Stimulated activated CD8-positive, alpha-beta memory T cell treated with anti-CD3 and anti-CD28 coated beads, Interleukin-4, amount 100 ng/mL, for 1 hour (primary cell): ENCODE results near the gene NDUFS1.
"Not testable (repeated sequence)": the region's sequence is repeated elsewhere in the genome, so short reads cannot be mapped to it uniquely, and the experiment has no call there.

ENCODE experiments used
- DNase-seq, 2 donors: peaks; one replicate each; pipeline ENCODE4 v3.0.0-alpha.2; 2020; ENCODE audit warnings: low read depth in 2 of 2, low spot score in 1 of 2

The NDUFS1 gene

GRCh38 chr2:206159346-206160124, at the start of gene NDUFS1, which contains the start of gene EEF1B2:
Gene NDUFS1 (minus strand): TSS chr2:206159444. CDS start chr2:206153678, 5,766 bp downstream.
Gene EEF1B2 (plus strand): TSS chr2:206159895. CDS start chr2:206159980, 85 bp downstream.
- DNase-seq: peak; percentile 94

DNA sequence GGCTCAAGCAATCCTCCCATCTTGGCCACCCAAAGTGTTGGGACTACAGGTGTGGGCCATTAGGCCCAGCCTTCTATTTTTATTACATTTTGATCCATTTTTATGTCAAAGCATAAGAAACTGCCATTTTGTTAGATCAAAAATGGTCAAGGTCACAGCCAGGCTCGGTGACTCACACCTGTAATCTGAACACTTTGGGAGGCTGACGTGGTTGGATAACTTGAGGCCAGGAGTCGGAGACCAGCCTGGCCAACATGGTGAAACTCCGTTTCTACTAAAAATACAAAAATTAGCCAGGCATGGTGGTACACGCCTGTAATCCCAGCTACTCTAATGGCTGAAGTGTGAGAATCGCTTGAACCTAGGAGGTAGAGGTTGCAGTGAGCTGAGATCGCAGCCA, 49.7 kb upstream of the NDUFS1 start:
- DNase-seq: no peak

GRCh38 chr2:206207316-206207715, 48.1 kb upstream of the NDUFS1 start:
- DNase-seq: not testable (repeated sequence)

- DNase-seq: no peak
These were observed 45.5 kb upstream of the NDUFS1 start for GRCh38 chr2:206204710-206205109.

GRCh38 chr2:206203331-206203730, 44.1 kb upstream of the NDUFS1 start:
- no peak for DNase-seq

- no peak for DNase-seq
These were observed 43.2 kb upstream of the NDUFS1 start for GRCh38 chr2:206202446-206202845.

GRCh38 chr2:206201075-206201848, 42.0 kb upstream of the NDUFS1 start:
- DNase-seq: no peak

- no peak for DNase-seq
These were observed 39.4 kb upstream of the NDUFS1 start for GRCh38 chr2:206198677-206199076.

DNA sequence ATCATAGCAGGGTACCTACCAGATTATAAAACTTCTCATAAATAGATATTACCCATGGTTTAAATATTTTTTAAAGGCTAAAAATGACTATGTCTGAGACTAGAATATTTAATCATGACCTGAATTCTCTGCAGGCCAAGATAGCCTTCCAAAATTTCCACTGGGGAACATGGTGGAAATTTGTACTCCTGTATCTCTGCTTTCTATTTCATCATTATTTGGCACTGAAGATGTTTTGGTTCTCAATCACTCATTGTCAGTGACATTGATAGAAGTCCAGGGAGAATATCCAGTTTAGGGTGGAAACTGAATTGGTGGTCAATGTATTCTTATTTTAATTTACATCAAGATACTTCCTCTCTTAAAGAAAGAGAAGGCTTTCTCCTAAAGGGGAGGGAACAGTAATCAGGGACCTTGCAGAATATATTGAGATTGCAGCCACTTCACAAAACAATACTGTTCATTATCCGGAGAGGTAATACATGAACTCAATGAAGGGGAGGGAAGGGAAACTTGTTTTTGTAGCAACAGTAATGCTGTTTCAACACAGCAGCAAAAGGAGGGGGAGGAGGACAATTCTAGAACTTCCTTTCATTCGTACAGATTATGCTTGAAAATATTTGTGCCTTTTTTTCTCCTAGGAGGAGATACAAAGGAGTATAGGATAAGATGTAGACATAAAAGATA, 34.6 kb upstream of the NDUFS1 start:
- no peak for DNase-seq

- DNase-seq: no peak
These were observed 32.9 kb upstream of the NDUFS1 start for GRCh38 chr2:206192157-206192556.

GRCh38 chr2:206190689-206191088, 31.4 kb upstream of the NDUFS1 start:
- DNase-seq: no peak

- no peak for DNase-seq
These were observed 30.9 kb upstream of the NDUFS1 start for GRCh38 chr2:206190111-206190510.

DNA sequence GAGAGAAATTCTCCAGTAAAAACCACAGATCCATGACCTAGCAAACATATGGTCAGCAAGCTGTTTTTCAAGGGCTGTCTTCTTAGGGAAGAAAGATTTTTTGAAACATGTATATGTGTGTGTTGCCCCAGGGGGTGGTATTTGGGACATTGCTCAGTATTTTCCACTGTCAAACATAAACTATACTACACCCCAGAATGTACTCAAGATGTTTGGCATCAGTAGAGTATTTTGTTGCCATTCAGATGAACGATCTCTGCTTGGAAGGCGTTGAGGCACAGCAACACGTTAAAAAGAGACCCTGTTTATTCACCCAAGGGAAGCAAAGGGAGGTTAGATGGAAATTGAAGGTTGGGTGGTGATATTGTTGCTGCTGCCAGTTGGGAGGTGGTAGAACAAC, 30.4 kb upstream of the NDUFS1 start:
- DNase-seq: no peak

DNA sequence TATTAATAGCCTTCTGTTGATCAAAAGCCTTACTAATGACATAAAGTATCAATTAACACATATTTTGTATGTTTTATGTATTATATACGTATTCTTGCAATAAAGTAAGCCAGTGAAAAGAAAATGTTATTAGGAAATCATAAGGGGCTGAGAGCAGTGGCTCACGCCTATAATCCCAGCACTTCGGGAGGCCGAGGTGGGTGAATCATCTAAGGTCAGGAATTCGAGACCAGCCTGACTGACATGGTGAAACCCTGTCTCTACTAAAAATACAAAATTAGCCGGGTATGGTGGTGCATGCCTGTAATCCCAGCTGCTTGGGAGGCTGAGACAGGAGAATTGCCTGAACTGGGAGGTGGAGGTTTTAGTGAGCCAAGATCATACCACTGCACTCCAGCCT, 22.3 kb upstream of the NDUFS1 start:
- DNase-seq: not testable (repeated sequence)

DNA sequence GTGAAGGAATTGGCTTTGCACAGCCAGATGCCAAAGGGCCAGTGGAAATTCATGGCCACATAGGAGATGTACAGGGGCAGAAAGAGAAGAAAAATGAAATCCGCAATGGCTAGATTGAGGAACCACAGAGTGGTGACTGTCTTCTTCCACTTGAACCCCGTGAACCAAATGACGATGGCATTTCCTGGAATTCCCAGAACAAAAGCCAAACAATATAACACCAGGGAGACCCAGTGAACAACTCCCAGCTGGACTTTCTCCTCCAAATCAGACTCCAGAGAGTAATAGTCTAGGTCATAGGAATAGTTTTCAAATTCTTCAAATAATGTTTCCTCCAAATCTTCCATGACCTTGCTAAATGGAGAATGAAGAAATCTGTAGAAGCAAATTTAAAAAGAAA, 17.7 kb upstream of the NDUFS1 start:
- DNase-seq: no peak

DNA sequence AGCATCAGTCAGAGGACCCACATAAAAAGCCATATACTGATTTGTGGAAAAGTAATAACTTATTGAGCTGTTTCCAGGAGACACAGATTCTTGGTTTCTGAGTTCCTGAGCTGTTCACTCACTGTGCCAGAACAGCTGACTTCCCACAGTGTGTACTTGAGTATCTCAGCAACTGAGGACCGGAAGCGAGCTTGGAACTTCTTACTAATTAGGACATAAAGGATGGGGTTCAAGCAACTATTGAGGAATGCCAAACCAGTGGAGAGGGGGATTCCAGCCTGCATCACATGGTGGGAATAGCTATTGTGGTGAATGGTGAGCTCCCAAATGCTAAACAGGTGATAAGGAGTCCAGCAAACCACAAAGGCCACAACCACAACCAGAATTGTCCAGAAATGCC, 16.9 kb upstream of the NDUFS1 start:
- no peak for DNase-seq

- DNase-seq: no peak
These were observed 13.9 kb upstream of the NDUFS1 start for GRCh38 chr2:206173147-206173546.

GRCh38 chr2:206171624-206172397, 12.6 kb upstream of the NDUFS1 start:
- not testable (repeated sequence) for DNase-seq

DNA sequence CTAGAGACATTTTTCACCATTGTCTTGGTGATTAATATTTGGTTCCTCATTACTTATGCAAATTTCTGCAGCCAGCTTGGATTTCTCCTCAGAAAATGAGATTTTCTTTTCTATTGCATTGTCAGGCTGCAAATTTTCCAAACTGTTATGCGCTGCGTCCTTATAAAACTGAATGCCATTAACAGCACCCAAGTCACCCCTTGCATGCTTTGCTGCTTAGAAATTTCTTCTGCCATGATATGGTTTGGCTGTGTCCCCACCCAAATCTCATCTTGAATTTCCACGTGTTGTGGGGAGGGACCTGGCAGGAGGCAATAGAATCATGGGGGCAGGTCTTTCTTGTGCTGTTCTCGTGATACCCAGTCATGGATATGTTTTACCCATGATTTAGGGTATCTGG, 9.0 kb upstream of the NDUFS1 start:
- not testable (repeated sequence) for DNase-seq

DNA sequence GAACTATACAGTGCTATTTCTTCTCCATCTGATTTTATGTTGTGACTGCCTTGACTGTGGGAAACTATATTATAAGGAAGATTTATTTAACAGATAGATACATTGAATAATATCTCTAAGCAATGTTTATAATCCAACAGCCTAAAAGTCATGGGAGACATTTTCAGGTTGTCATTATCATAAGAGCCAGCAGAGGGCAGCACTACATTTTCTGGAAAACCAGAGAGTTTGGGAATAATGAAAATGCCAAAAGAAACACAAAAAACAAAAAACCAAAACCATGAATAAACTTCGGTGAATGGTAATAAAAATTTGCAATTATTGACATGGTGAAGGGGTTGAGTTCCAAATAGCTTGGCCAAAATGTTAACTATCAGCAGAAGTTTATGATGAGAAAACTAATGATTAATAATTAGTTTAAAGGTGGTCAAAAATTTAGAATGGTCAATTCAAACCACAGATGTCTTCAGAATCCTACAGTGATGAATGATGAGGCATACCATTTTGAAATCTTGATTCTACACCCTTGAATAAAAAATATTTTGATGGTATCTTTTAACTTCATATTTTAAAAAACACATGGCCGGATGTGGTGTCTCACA, 5.1 kb upstream of the NDUFS1 start:
- no peak for DNase-seq
